Progenitor cell of endocrine pancreas (in vitro differentiated cells): Measurements from ENCODE around the gene PTPN13. TPM values are rescaled to one million over a fixed set of nuclear protein-coding genes. Genes with fewer than 3 reads are reported as not detected.

Experiments
- DNase-seq: peaks from one replicate; pipeline ENCODE4 v3.0.0; 2021; ENCODE audit warnings: low spot score; ENCODE audit not compliant: unreplicated experiment
- H3K27ac Mint-ChIP-seq: 2 replicates; pipeline ENCODE4 v1.8.0; 2021; ENCODE audit warnings: mild to moderate bottlenecking, moderate library complexity, mixed read lengths
- H3K27me3 Mint-ChIP-seq: 2 replicates; pipeline ENCODE4 v1.8.0; 2021; ENCODE audit warnings: mixed read lengths
- H3K36me3 Mint-ChIP-seq: 2 replicates; pipeline ENCODE4 v1.8.0; 2022; ENCODE audit warnings: mixed read lengths; ENCODE audit not compliant: insufficient read depth
- H3K4me1 Mint-ChIP-seq: 2 replicates; pipeline ENCODE4 v1.8.0; 2021; ENCODE audit warnings: low read depth, mixed read lengths
- H3K4me3 Mint-ChIP-seq: 2 replicates; pipeline ENCODE4 v1.8.0; 2021; ENCODE audit warnings: low read depth, mild to moderate bottlenecking, moderate library complexity, mixed read lengths
- H3K9me3 Mint-ChIP-seq: 2 replicates; pipeline ENCODE4 v1.8.0; 2021; ENCODE audit warnings: low read depth, mixed read lengths
- total RNA-seq: library from RNA; stranded (reverse); gene quantifications from 2 replicates; pipeline ENCODE4 v1.2.1, GENCODE V29; 2021
- TF ChIP-seq, protein P1 (sequence below): fragments of 200-600 bp; sonication (generic); IDR thresholded peaks from one replicate; pipeline ENCODE4 v1.5.0; 2021; ENCODE audit warnings: antibody characterized with exemption, mild to moderate bottlenecking; ENCODE audit not compliant: unreplicated experiment

The PTPN13 gene
- total RNA-seq, 1 donor from 2014 or later, result 63.1 TPM

DNA sequence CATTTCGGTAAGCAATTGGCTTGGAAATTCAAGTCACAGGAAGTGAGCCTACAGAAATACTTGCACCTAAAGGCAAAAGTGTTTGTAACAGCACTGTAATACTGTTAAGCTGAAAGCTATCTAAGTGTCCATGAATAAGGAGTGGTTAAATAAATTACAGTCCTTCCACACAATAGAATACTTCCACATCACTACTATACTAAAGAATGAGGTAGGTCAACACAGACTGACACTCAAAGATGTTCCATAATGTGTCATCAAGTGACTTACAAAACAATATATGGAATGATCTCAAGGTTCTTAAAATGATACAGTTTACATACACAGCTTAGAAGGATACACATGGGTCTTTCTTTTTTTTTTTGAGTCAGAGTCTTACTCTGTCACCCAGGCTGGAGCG lies 228.0 kb downstream of the PTPN13 start:
- Mint-ChIP-seq H3K27ac (no peak overlapping the region), H3K4me3 (no peak overlapping the region), H3K9me3 (peaks cover 3% of the 10 kb centered on the region), H3K27me3 (no peaks in the 10 kb centered on the region), H3K36me3 (peaks cover 5% of the 10 kb centered on the region), H3K4me1 (peaks cover 16% of the 10 kb centered on the region)
- no peak for DNase-seq
- TF ChIP-seq, protein P1, sequence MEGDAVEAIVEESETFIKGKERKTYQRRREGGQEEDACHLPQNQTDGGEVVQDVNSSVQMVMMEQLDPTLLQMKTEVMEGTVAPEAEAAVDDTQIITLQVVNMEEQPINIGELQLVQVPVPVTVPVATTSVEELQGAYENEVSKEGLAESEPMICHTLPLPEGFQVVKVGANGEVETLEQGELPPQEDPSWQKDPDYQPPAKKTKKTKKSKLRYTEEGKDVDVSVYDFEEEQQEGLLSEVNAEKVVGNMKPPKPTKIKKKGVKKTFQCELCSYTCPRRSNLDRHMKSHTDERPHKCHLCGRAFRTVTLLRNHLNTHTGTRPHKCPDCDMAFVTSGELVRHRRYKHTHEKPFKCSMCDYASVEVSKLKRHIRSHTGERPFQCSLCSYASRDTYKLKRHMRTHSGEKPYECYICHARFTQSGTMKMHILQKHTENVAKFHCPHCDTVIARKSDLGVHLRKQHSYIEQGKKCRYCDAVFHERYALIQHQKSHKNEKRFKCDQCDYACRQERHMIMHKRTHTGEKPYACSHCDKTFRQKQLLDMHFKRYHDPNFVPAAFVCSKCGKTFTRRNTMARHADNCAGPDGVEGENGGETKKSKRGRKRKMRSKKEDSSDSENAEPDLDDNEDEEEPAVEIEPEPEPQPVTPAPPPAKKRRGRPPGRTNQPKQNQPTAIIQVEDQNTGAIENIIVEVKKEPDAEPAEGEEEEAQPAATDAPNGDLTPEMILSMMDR, result no peak

DNA sequence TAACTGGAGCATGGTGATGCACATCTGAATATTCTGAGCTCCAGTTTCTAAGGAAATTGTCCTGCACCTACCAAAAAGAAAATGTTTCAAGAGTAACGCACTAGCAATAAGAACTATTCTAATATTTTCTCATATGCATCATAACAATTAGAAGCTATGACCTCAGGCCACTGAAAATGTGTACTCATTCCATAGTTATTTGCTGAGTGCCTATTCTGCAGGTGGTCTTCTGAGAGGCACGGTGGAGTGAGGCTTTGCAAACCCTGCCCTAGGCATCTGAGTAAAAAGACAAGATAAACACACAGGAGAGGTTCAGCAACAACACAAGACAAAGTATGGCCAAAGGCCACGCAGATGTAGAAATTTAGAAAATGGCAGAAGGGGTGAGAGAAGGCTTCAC lies 231.4 kb downstream of the PTPN13 start:
- H3K27ac Mint-ChIP-seq, result no peak overlapping the region
- H3K27me3 Mint-ChIP-seq, result no peaks in the 10 kb centered on the region
- H3K4me1 Mint-ChIP-seq, result peaks cover 2% of the 10 kb centered on the region
- TF ChIP-seq, protein P1, result no peak
- H3K36me3 Mint-ChIP-seq, result no peaks in the 10 kb centered on the region
- no peak overlapping the region for H3K4me3 Mint-ChIP-seq
- no peak for DNase-seq
- no peaks in the 10 kb centered on the region for H3K9me3 Mint-ChIP-seq

DNA sequence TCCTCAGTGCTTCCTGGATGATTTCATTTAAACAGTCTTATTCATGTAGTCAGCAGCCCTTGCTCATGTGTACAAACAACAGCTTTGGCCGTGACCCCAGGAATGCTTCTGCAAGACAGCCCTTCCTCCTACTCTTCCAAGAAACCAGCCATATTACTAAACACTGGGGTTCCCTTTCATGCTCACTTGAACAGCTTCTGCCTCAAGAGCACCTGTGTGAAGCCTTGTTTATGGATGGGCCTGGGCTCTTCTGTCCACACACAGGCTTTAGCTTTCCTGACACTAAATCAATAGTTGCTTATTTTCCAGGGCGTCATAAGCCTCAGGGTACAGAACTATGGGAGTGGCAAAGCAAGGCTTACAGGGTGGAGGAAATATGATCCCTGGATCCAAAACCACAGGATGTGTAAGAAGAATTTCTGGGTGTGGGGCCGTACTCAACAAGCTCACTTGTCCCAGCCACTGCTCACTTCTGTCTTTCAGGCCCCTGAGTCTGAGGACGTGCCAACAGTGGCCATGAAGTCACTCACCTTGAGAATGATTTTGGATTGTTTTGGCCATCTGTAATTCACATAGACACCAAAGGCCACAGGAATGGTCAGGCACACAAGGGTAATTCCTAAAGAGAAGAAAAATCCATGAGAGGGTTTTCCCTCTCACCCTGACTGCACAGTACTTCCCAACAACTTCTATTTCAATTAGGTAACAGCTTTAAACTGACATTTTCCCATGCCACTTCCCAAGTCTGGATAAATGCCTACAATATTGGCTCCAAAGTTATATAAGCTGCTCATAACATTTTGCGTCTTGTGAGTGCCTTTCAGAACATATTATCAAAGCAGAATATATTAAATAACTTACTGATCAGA lies 237.4 kb downstream of the PTPN13 start:
- Mint-ChIP-seq H3K4me1 (peaks cover 13% of the 10 kb centered on the region), H3K9me3 (no peaks in the 10 kb centered on the region), H3K27me3 (no peaks in the 10 kb centered on the region), H3K27ac (peak overlapping the region; percentile 91), H3K36me3 (no peaks in the 10 kb centered on the region), H3K4me3 (no peak overlapping the region)
- TF ChIP-seq, protein P1, result no peak
- DNase-seq, result no peak

DNA sequence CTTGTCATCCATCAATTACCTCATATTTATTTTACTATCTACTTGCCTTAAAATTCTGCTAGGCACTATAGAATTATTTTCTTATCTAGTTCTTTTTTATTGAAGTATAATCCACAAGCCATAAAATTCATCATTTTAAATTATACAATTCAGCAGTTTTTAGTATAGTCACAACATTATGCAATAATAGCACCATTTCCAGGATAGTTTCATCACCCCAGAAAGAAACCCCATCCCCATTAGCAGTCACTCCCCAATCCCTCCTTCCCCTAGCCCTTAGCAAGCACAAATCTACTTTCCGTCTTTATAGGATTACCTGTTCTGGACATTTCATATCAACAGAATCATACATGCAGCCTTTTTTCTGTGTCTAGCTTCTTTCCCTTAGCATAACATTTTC lies 239.5 kb downstream of the PTPN13 start:
- TF ChIP-seq, protein P1, result no peak
- no peaks in the 10 kb centered on the region for H3K27me3 Mint-ChIP-seq
- H3K4me3 Mint-ChIP-seq, result no peak overlapping the region
- no peak for DNase-seq
- peaks cover 11% of the 10 kb centered on the region for H3K4me1 Mint-ChIP-seq
- no peaks in the 10 kb centered on the region for H3K9me3 Mint-ChIP-seq
- no peak overlapping the region for H3K27ac Mint-ChIP-seq
- H3K36me3 Mint-ChIP-seq, result no peaks in the 10 kb centered on the region

DNA sequence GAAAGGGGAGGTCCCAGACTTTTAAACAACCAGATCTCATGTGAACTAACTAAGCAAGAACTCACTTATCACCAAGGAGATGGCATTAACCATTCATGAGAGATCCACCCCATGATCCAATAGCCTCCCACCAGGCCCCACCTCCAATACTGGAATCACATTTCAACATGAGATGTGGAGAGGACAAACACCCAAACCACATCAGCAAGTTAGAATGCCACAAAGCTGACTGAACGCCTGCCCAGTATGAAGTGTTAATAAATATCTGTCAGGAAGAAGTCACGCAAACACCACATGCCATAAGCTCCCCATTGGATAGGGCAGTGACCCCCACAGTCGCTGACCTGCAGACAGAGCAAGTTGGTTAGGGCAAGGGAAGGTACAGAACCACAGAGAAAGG lies 240.8 kb downstream of the PTPN13 start:
- Mint-ChIP-seq H3K27ac (no peak overlapping the region), H3K36me3 (no peaks in the 10 kb centered on the region), H3K4me3 (no peak overlapping the region), H3K4me1 (peaks cover 11% of the 10 kb centered on the region), H3K27me3 (no peaks in the 10 kb centered on the region), H3K9me3 (no peaks in the 10 kb centered on the region)
- no peak for DNase-seq
- TF ChIP-seq, protein P1, result no peak
